K562 (cell line): ENCODE results near the gene TEAD4. TPM values are rescaled to one million over a fixed set of nuclear protein-coding genes. Genes with fewer than 3 reads are reported as not detected.

Experiments used
- ATAC-seq: fragments of 200-7000 bp; cut with Tn5 transposase; 3 replicates; pipeline ENCODE4 v1.9.1; 2020; ENCODE audit warnings: moderate library complexity
- BruUV-seq: library from RNA; stranded (reverse); fragments of 400-500 nt; replicated peaks from 2 replicates; lab custom pipeline; 2021; lab: Mats Ljungman, UMichigan
- CTCF ChIA-PET: fragments of 300-600 bp; formaldehyde crosslinking; extraction: SDS; loops from one replicate; lab custom pipeline; 2021; ENCODE audit warnings: low intra/inter-chr PET ratio; lab: Yijun Ruan, JAX
- POLR2A ChIA-PET: fragments of 300-600, 350-650 bp; sonication (Branson Sonifier 250); formaldehyde crosslinking; extraction: SDS; loops from one replicate; lab custom pipeline; 2021; ENCODE audit warnings: antibody characterized with exemption, inconsistent platforms; lab: Yijun Ruan, JAX
- DNase-seq, 4 experiments: peaks; one replicate each; pipeline versions ENCODE4 v3.0.0 to v3.0.0-alpha.2; 2011 to 2018; ENCODE audit warnings: low spot score in 3 of 4, mixed read lengths in 3 of 4; ENCODE audit errors: extremely low read depth in 1 of 4
- FAIRE-seq: peaks from 2 replicates; lab custom pipeline; 2011; peaks lifted over from hg19 to GRCh38; lab: Jason Lieb, UNC
- H2AFZ ChIP-seq: 2 replicates; pipeline ENCODE4 v1.6.0; 2011; ENCODE audit warnings: low read depth, low read length, control low read depth, inconsistent platforms
- H3K27ac ChIP-seq: fragments of 200-600 bp; 3 replicates; pipeline ENCODE4 v1.8.0; 2011; ENCODE audit warnings: low read depth, mild to moderate bottlenecking, control low read depth, inconsistent platforms, low read length, moderate library complexity, mixed read lengths; ENCODE audit errors: extremely low read depth
- H3K27me3 ChIP-seq, 2 experiments: fragments of 300-600 bp in 1 of 2; 2 replicates in 1 of 2; 3 replicates in 1 of 2; pipeline versions ENCODE4 v1.6.0 to v1.8.0; 2011; ENCODE audit warnings: inconsistent platforms in 2 of 2, low read length in 2 of 2, mild to moderate bottlenecking in 1 of 2, mixed read lengths in 1 of 2, moderate library complexity in 1 of 2; ENCODE audit not compliant: control insufficient read depth in 2 of 2, insufficient read depth in 2 of 2
- H3K36me3 ChIP-seq: fragments of 300-600 bp; 3 replicates; pipeline ENCODE4 v1.8.0; 2011; ENCODE audit warnings: mild to moderate bottlenecking, low read length, inconsistent platforms; ENCODE audit not compliant: control insufficient read depth, insufficient read depth
- H3K4me1 ChIP-seq, 2 experiments: fragments of 200-600 bp in 1 of 2; replicated peaks in 1 of 2; 2 replicates in 1 of 2; 3 replicates in 1 of 2; pipeline versions ENCODE4 v1.5.1 to v1.8.0; 2011; ENCODE audit warnings: inconsistent platforms in 2 of 2, low read length in 2 of 2, mild to moderate bottlenecking in 1 of 2, mixed read lengths in 1 of 2, moderate library complexity in 1 of 2; ENCODE audit not compliant: control insufficient read depth in 2 of 2, insufficient read depth in 2 of 2
- H3K4me2 ChIP-seq: 2 replicates; pipeline ENCODE4 v1.6.1; 2011; ENCODE audit warnings: low read length, control low read depth, inconsistent platforms, mixed read lengths; ENCODE audit not compliant: insufficient read depth
- H3K4me3 ChIP-seq: fragments of 200-600 bp; sonication (generic), shearing (Covaris generic); 2 replicates; pipeline ENCODE4 v1.5.1; 2016; ENCODE audit warnings: control low read depth, inconsistent platforms
- H3K79me2 ChIP-seq: fragments of 200-600 bp; 3 replicates; pipeline ENCODE4 v1.8.0; 2011; ENCODE audit warnings: low read length, inconsistent platforms; ENCODE audit not compliant: control insufficient read depth, insufficient read depth
- H3K9ac ChIP-seq, 2 experiments: 2 replicates each; pipeline versions ENCODE4 v1.6.0 to v1.6.1; 2011; ENCODE audit warnings: low read depth in 2 of 2, low read length in 2 of 2, control low read depth in 1 of 2, inconsistent platforms in 1 of 2, mild to moderate bottlenecking in 1 of 2, mixed read lengths in 1 of 2; ENCODE audit not compliant: insufficient read depth in 1 of 2
- H3K9me1 ChIP-seq: one replicate; pipeline ENCODE4 v1.6.0; 2011; ENCODE audit warnings: inconsistent platforms, mild to moderate bottlenecking, low read length, moderate library complexity; ENCODE audit not compliant: control insufficient read depth, insufficient read depth
- H3K9me3 ChIP-seq: replicated peaks from 2 replicates; pipeline ENCODE4 v1.5.1; 2011; ENCODE audit warnings: low read depth, low read length, inconsistent platforms; ENCODE audit not compliant: control insufficient read depth, insufficient read depth
- H4K20me1 ChIP-seq: replicated peaks from 2 replicates; pipeline ENCODE4 v1.6.1; 2011; ENCODE audit warnings: low read length, inconsistent platforms, mixed read lengths; ENCODE audit not compliant: control insufficient read depth, insufficient read depth
- HNRNPK ChIP-seq: fragments of 200-400 bp; formaldehyde crosslinking; IDR thresholded peaks from one replicate; pipeline ENCODE4 v1.6.1; 2018; ENCODE audit warnings: mild to moderate bottlenecking, low read depth, low read length; ENCODE audit not compliant: poor library complexity, severe bottlenecking
- MAZ ChIP-seq, 2 experiments: fragments of 450-650 bp in 1 of 2; sonication (generic) in 1 of 2; formaldehyde crosslinking; IDR thresholded peaks in 1 of 2; conservative IDR thresholded peaks in 1 of 2; 2 replicates each; pipeline versions ENCODE4 v1.4.0 to v1.5.0; 2020; ENCODE audit warnings: mild to moderate bottlenecking in 1 of 2, missing genetic modification reagents in 1 of 2
- PTBP1 ChIP-seq: fragments of 200-400 bp; formaldehyde crosslinking; IDR thresholded peaks from 2 replicates; pipeline ENCODE4 v1.6.1; 2017; ENCODE audit warnings: low read depth, low read length
- RBM17 ChIP-seq: fragments of 200-400 bp; formaldehyde crosslinking; IDR thresholded peaks from 2 replicates; pipeline ENCODE4 v1.6.1; 2017; ENCODE audit warnings: low read depth, mild to moderate bottlenecking, low read length, borderline replicate concordance
- WGBS: fragments of 100-300 bp; shearing (Covaris generic); methylation state at CpG from one replicate; pipeline ENCODE4 v1.1.6; 2016; ENCODE audit warnings: low coverage, mixed read lengths; ENCODE audit not compliant: insufficient coverage; ENCODE audit errors: missing lambda C conversion rate; 5-methylcytosine and 5-hydroxymethylcytosine counted together
- in situ Hi-C: fragments of 300-500 bp; cut with MboI; formaldehyde crosslinking; loops from 4 replicates; pipeline ENCODE4 v1.15.0; 2018; ENCODE audit warnings: inconsistent platforms, mixed read lengths
- intact Hi-C: fragments of 100-400 bp; cut with micrococcal nuclease; formaldehyde crosslinking; loops from 2 replicates; pipeline ENCODE4 v1.14.2; 2022
- polyA plus RNA-seq, 8 experiments: library from polyadenylated mRNA; depleted of rRNA in 4 of 8; stranded (reverse) in 5 of 8; unstranded in 3 of 8; fragments of >200 nt; fragmentation: Nextera tagmentation in 2 of 8; fragmentation: Illumina TruSeq in 1 of 8; extraction: Ambion mirVana in 2 of 8; extraction: Trizol in 1 of 8; gene quantifications; 2 replicates each; pipeline versions ENCODE4 v1.2.1 to v1.2.3, GENCODE V29; 2011 to 2014; ENCODE audit warnings: inconsistent platforms in 1 of 8, missing spikeins in 1 of 8
- total RNA-seq, 7 experiments: library from RNA; depleted of rRNA in 6 of 7; stranded (reverse); fragments of >200 nt in 6 of 7; fragmentation: Illumina TruSeq in 2 of 7; extraction: Trizol in 2 of 7; gene quantifications; 2 replicates each; pipeline versions ENCODE4 v1.2.1 to v1.2.3, GENCODE V29; 2011 to 2021; ENCODE audit warnings: low replicate concordance in 1 of 7

The TEAD4 gene
- total and polyA plus RNA-seq, 9 of the 15 experiments (the other 6 are each of a cell fraction or from before 2014, with no cell fraction given) = 0.82 to 40.0 (median 17.0) TPM

DNA sequence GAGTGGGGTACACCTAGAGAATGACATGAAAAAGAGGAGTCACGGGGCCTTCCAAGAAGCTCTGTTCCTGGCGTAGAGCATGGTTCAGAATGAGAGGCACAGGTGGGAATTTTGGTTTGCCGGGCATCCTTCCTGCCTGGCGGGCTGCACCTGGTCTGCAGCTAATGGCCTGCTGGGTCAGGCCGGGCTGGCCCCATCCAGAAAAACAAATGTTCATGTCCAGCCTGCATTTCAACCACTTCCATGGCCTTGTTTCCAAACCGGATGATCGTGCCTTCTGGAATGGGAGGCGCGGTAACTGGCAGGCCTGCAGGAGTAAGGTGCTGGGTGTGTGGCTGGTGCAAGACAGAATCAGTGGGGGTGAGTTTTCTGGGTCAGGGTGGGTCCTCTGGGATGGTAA, 14.4 kb downstream of the TEAD4 start:
- peaks cover 28% of the 10 kb centered on the region; the same call in 2 of the 3 replicates for H3K36me3 ChIP-seq
- no peak overlapping the region for H3K4me2 ChIP-seq
- in situ Hi-C loops = no loop called here
- TF ChIP-seq MAZ (CRISPR knock-in tag; conservative IDR thresholded peaks at IDR 0.05 in 1 of 2, IDR thresholded peaks at IDR 0.05 in 1 of 2) (no peak), PTBP1 (no peak), RBM17 (no peak)
- no peak overlapping the region for H3K27ac ChIP-seq
- H4K20me1 ChIP-seq = no peaks in the 10 kb centered on the region
- intact Hi-C loops = no loop called here
- ChIA-PET POLR2A (interaction anchor here (1.1 kb wide), 1 partner anchor 96 kb away, joined by 6 read pairs; no protein-coding TSS in a partner anchor), CTCF (no interaction called here)
- no peak for ATAC-seq
- H3K79me2 ChIP-seq = no peaks in the 10 kb centered on the region; the same call in 1 of the 3 replicates
- no peak overlapping the region for H2AFZ ChIP-seq
- H3K4me1 ChIP-seq = peaks cover 3 to 17% of the 10 kb centered on the region in 2 experiments; a peak in 3 of 5 replicates
- FAIRE-seq = no peak
- no peaks in the 10 kb centered on the region for H3K9me3 ChIP-seq
- no peak overlapping the region for H3K9ac ChIP-seq
- H3K9me1 ChIP-seq = peaks cover 6% of the 10 kb centered on the region
- DNase-seq = no peak
- no TSS peak for BruUV-seq
- no peaks in the 10 kb centered on the region for H3K27me3 ChIP-seq
- WGBS = 94% methylated on average over 8 of the region's 9 CpGs
- H3K4me3 ChIP-seq = no peak overlapping the region

GRCh38 chr12:2974560-2974971, 15.4 kb downstream of the TEAD4 start:
- intact Hi-C loops = no loop called here
- ChIA-PET CTCF (no interaction called here), POLR2A (no interaction called here)
- FAIRE-seq (no peak), DNase-seq (no peak), ATAC-seq (peak; percentile 40; the same call in 2 of the 3 replicates)
- no peak overlapping the region for H3K4me2 ChIP-seq
- no peaks in the 10 kb centered on the region for H4K20me1 ChIP-seq
- H2AFZ ChIP-seq = no peak overlapping the region
- no peak overlapping the region; a peak in 1 of 4 replicates for H3K9ac ChIP-seq
- 60% methylated on average over 9 of the region's 10 CpGs for WGBS
- no peaks in the 10 kb centered on the region for H3K9me3 ChIP-seq
- no peak for TF ChIP-seq HNRNPK
- H3K79me2 ChIP-seq = no peaks in the 10 kb centered on the region; the same call in 2 of the 3 replicates
- peaks cover 6% of the 10 kb centered on the region for H3K9me1 ChIP-seq
- H3K4me1 ChIP-seq = peaks cover 3 to 17% of the 10 kb centered on the region in 2 experiments; a peak in 3 of 5 replicates
- no peak overlapping the region for H3K27ac ChIP-seq
- no peaks in the 10 kb centered on the region for H3K27me3 ChIP-seq
- in situ Hi-C loops = no loop called here
- H3K4me3 ChIP-seq = no peak overlapping the region
- H3K36me3 ChIP-seq = peaks cover 24% of the 10 kb centered on the region; the same call in 2 of the 3 replicates
- no TSS peak for BruUV-seq
